Activated CD4-positive, alpha-beta T cell treated with anti-CD3 and anti-CD28 coated beads, Interleukin-2, amount 10 ng/mL, durations not matched to agents 24 days and 14 days (primary cell): ENCODE measurements around the gene XXYLT1. TPM values are rescaled to one million over a fixed set of nuclear protein-coding genes. Genes with fewer than 3 reads are reported as not detected.
A peak's percentile ranks its signal among the peaks of the same experiment; 100 is the strongest.

Experiments used
- DNase-seq: peaks from one replicate; pipeline ENCODE4 v3.0.0; 2022
- H3K27ac Mint-ChIP-seq: one replicate; pipeline ENCODE4 v1.8.0; 2022; ENCODE audit warnings: mild to moderate bottlenecking, mixed read lengths
- H3K27me3 Mint-ChIP-seq: one replicate; pipeline ENCODE4 v1.8.0; 2022; ENCODE audit warnings: mixed read lengths
- H3K36me3 Mint-ChIP-seq: one replicate; pipeline ENCODE4 v1.8.0; 2022; ENCODE audit warnings: low read depth, mild to moderate bottlenecking, mixed read lengths
- H3K4me1 Mint-ChIP-seq: one replicate; pipeline ENCODE4 v1.8.0; 2021; ENCODE audit warnings: mixed read lengths
- H3K4me3 Mint-ChIP-seq: one replicate; pipeline ENCODE4 v1.8.0; 2022; ENCODE audit warnings: mild to moderate bottlenecking, moderate library complexity, mixed read lengths
- H3K9me3 Mint-ChIP-seq: one replicate; pipeline ENCODE4 v1.8.0; 2021; ENCODE audit warnings: mixed read lengths
- intact Hi-C: fragments of 100-400 bp; cut with micrococcal nuclease; formaldehyde crosslinking; loops from one replicate; pipeline ENCODE4 v1.15.1; 2023
- total RNA-seq: library from RNA; stranded (reverse); gene quantifications from 2 replicates; pipeline ENCODE4 v1.2.3, GENCODE V29; 2022

XXYLT1 gene
- total RNA-seq, 1 donor from 2014 or later = 17.4 TPM

- Mint-ChIP-seq H3K4me1 (peaks cover 37% of the 10 kb centered on the region), H3K36me3 (no peaks in the 10 kb centered on the region), H3K4me3 (peak overlapping the region; percentile 78), H3K27ac (peak overlapping the region; percentile 75), H3K27me3 (no peaks in the 10 kb centered on the region), H3K9me3 (no peaks in the 10 kb centered on the region)
- DNase-seq = no peak
- intact Hi-C loops = loop anchor here (5.0 kb wide), 1 partner anchor 114 kb away; no protein-coding TSS in a partner anchor
Measured at GRCh38 chr3:195148549-195148948, 122.4 kb downstream of the XXYLT1 start.

DNA sequence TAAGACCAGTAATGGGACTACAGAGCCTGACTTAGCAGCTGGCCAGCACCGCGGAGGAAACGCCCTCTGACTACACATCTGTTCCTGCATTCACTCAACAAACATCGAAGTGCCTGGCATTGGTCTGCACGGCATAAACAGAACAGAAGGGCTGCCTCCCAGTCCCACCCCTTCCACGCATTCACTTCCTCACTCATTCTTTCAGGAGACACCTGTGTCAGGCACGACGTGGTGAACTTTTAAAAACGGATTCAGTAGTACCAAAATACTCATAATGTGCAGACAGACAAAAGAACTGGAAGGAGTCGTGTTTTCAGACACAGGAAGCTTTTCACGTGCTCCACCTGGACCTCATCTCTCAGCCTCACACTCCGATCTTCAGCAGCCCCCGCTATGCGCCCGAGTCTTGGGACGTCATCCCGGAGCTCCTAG lies 123.3 kb downstream of the XXYLT1 start:
- Mint-ChIP-seq H3K36me3 (no peaks in the 10 kb centered on the region), H3K4me3 (peak overlapping the region; percentile 78), H3K4me1 (peaks cover 34% of the 10 kb centered on the region), H3K27ac (peak overlapping the region; percentile 75), H3K9me3 (no peaks in the 10 kb centered on the region), H3K27me3 (no peaks in the 10 kb centered on the region)
- intact Hi-C loops = loop anchor here (2.0 to 5.0 kb wide), 2 partner anchors 19 to 115 kb away; no protein-coding TSS in a partner anchor
- peak; percentile 88 for DNase-seq

GRCh38 chr3:195146131-195146530 lies 124.8 kb downstream of the XXYLT1 start:
- no peaks in the 10 kb centered on the region for H3K27me3 Mint-ChIP-seq
- peaks cover 34% of the 10 kb centered on the region for H3K4me1 Mint-ChIP-seq
- DNase-seq = no peak
- H3K27ac Mint-ChIP-seq = no peak overlapping the region
- peaks cover 9% of the 10 kb centered on the region for H3K36me3 Mint-ChIP-seq
- no peak overlapping the region for H3K4me3 Mint-ChIP-seq
- intact Hi-C loops = loop anchor here (2.0 to 5.0 kb wide), 2 partner anchors 17 to 116 kb away; no protein-coding TSS in a partner anchor
- peaks cover 10% of the 10 kb centered on the region for H3K9me3 Mint-ChIP-seq

- H3K36me3 Mint-ChIP-seq = peaks cover 11% of the 10 kb centered on the region
- H3K27me3 Mint-ChIP-seq = no peaks in the 10 kb centered on the region
- intact Hi-C loops = loop anchor here (5.0 kb wide), 1 partner anchor 117 kb away; no protein-coding TSS in a partner anchor
Measured at GRCh38 chr3:195145579-195145978, 125.4 kb downstream of the XXYLT1 start.

DNA sequence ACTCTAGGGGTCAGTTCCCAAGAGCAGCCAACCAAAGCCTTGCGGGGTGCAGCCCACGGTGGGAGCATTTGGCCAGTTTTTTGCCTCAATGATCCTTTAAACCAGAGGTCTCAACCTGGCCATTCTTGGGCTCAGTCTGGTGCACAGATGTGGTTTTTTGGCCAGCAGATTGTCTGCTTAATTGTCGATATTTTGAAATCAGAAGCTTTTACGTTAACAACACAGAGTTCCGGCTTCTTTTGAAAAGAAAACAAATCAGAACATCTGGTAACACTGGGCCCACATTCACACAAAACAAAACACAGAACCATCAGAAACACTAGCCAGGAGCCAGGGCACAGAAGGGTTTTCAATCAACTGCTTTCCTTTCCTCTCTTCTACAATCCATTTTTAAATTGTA lies 127.7 kb downstream of the XXYLT1 start:
- Mint-ChIP-seq H3K9me3 (peaks cover 19% of the 10 kb centered on the region), H3K27me3 (no peaks in the 10 kb centered on the region)
- DNase-seq = no peak

More at GRCh38 chr3:195145579-195145978, 125.4 kb downstream of the XXYLT1 start:
- Mint-ChIP-seq H3K4me3 (no peak overlapping the region), H3K4me1 (peaks cover 32% of the 10 kb centered on the region), H3K27ac (no peak overlapping the region), H3K9me3 (peaks cover 15% of the 10 kb centered on the region)
- no peak for DNase-seq

DNA sequence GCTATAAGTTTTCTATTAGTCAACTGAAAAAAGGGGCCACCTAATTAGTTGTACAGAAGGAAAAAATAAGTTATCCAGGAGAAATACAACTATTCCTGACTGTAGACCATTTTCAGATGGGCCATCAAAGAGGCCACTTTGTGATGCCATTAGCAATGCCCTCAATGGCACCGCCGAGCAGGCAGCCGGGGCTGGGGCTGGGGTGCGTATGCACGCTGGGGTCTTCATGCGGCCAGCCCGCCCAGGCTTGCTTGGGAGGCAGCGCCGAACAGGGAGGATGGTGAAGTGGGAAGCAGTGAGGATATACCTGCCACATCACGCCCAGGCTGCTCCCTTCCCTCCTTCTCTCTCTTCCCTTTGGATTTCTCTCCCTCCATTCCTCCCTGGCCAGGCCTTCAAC lies 128.4 kb downstream of the XXYLT1 start:
- no peak for DNase-seq
- Mint-ChIP-seq H3K27me3 (no peaks in the 10 kb centered on the region), H3K4me3 (no peak overlapping the region), H3K4me1 (peaks cover 7% of the 10 kb centered on the region), H3K36me3 (peaks cover 14% of the 10 kb centered on the region), H3K27ac (no peak overlapping the region), H3K9me3 (peaks cover 19% of the 10 kb centered on the region)
- intact Hi-C loops = no loop called here

More for the DNA sequence above, 127.7 kb downstream of the XXYLT1 start:
- no peak overlapping the region for H3K4me3 Mint-ChIP-seq
- peaks cover 14% of the 10 kb centered on the region for H3K36me3 Mint-ChIP-seq
- H3K4me1 Mint-ChIP-seq = peaks cover 14% of the 10 kb centered on the region
- no peak overlapping the region for H3K27ac Mint-ChIP-seq
- intact Hi-C loops = no loop called here

- Mint-ChIP-seq H3K9me3 (peaks cover 19% of the 10 kb centered on the region), H3K36me3 (peaks cover 14% of the 10 kb centered on the region), H3K27me3 (no peaks in the 10 kb centered on the region), H3K4me1 (peaks cover 4% of the 10 kb centered on the region), H3K4me3 (no peak overlapping the region), H3K27ac (no peak overlapping the region)
- intact Hi-C loops = no loop called here
- no peak for DNase-seq
Measured at GRCh38 chr3:195140816-195141793, 129.9 kb downstream of the XXYLT1 start.

- Mint-ChIP-seq H3K9me3 (peaks cover 19% of the 10 kb centered on the region), H3K4me3 (no peak overlapping the region), H3K4me1 (peaks cover 4% of the 10 kb centered on the region), H3K36me3 (peaks cover 14% of the 10 kb centered on the region), H3K27me3 (no peaks in the 10 kb centered on the region), H3K27ac (no peak overlapping the region)
- intact Hi-C loops = no loop called here
- DNase-seq = no peak
Measured at GRCh38 chr3:195140410-195140809, 130.5 kb downstream of the XXYLT1 start.

- peaks cover 19% of the 10 kb centered on the region for H3K9me3 Mint-ChIP-seq
- H3K4me1 Mint-ChIP-seq = peaks cover 2% of the 10 kb centered on the region
- no peak overlapping the region for H3K4me3 Mint-ChIP-seq
- DNase-seq = no peak
- H3K36me3 Mint-ChIP-seq = peaks cover 14% of the 10 kb centered on the region
- H3K27me3 Mint-ChIP-seq = no peaks in the 10 kb centered on the region
- intact Hi-C loops = no loop called here
- H3K27ac Mint-ChIP-seq = no peak overlapping the region
Measured at GRCh38 chr3:195139876-195140240, 131.1 kb downstream of the XXYLT1 start.

GRCh38 chr3:195139091-195139875 lies 131.7 kb downstream of the XXYLT1 start:
- H3K27me3 Mint-ChIP-seq = no peaks in the 10 kb centered on the region
- H3K36me3 Mint-ChIP-seq = peaks cover 14% of the 10 kb centered on the region
- no peak overlapping the region for H3K27ac Mint-ChIP-seq
- H3K4me3 Mint-ChIP-seq = no peak overlapping the region
- intact Hi-C loops = no loop called here
- DNase-seq = no peak
- H3K9me3 Mint-ChIP-seq = peaks cover 19% of the 10 kb centered on the region
- no peaks in the 10 kb centered on the region for H3K4me1 Mint-ChIP-seq

GRCh38 chr3:195137638-195138588 lies 133.0 kb downstream of the XXYLT1 start:
- H3K27me3 Mint-ChIP-seq = no peaks in the 10 kb centered on the region
- peaks cover 14% of the 10 kb centered on the region for H3K36me3 Mint-ChIP-seq
- intact Hi-C loops = no loop called here
- H3K4me3 Mint-ChIP-seq = no peak overlapping the region
- DNase-seq = no peak
- no peak overlapping the region for H3K27ac Mint-ChIP-seq
- H3K4me1 Mint-ChIP-seq = no peaks in the 10 kb centered on the region
- H3K9me3 Mint-ChIP-seq = peaks cover 19% of the 10 kb centered on the region

- Mint-ChIP-seq H3K36me3 (peaks cover 4% of the 10 kb centered on the region), H3K27ac (no peak overlapping the region)
- intact Hi-C loops = no loop called here
Measured at GRCh38 chr3:195135917-195136316, 135.0 kb downstream of the XXYLT1 start.

GRCh38 chr3:195134431-195134830 lies 136.5 kb downstream of the XXYLT1 start:
- intact Hi-C loops = no loop called here
- no peaks in the 10 kb centered on the region for H3K27me3 Mint-ChIP-seq

More at GRCh38 chr3:195135917-195136316, 135.0 kb downstream of the XXYLT1 start:
- no peak for DNase-seq
- Mint-ChIP-seq H3K4me1 (no peaks in the 10 kb centered on the region), H3K4me3 (no peak overlapping the region), H3K9me3 (peaks cover 6% of the 10 kb centered on the region), H3K27me3 (no peaks in the 10 kb centered on the region)

More at GRCh38 chr3:195134431-195134830, 136.5 kb downstream of the XXYLT1 start:
- no peaks in the 10 kb centered on the region for H3K9me3 Mint-ChIP-seq
- no peak for DNase-seq
- H3K4me3 Mint-ChIP-seq = no peak overlapping the region
- H3K36me3 Mint-ChIP-seq = peaks cover under 1% of the 10 kb centered on the region
- H3K27ac Mint-ChIP-seq = no peak overlapping the region
- H3K4me1 Mint-ChIP-seq = peaks cover 9% of the 10 kb centered on the region
